Mesendoderm (in vitro differentiated cells): Measurements from ENCODE around the gene NEU4.

Experiments used
- DNase-seq: peaks from one replicate; pipeline ENCODE4 v3.0.0; 2013
- H2AK5ac ChIP-seq: 2 replicates; pipeline ENCODE4 v1.6.1; 2013; ENCODE audit warnings: low read length, inconsistent platforms
- H2BK120ac ChIP-seq: 2 replicates; pipeline ENCODE4 v1.6.1; 2013; ENCODE audit warnings: low read depth, mild to moderate bottlenecking, low read length, moderate library complexity, mixed read lengths
- H2BK15ac ChIP-seq: replicated peaks from 2 replicates; pipeline ENCODE4 v1.6.1; 2013; ENCODE audit warnings: low read depth, mild to moderate bottlenecking, moderate library complexity
- H2BK5ac ChIP-seq: 2 replicates; pipeline ENCODE4 v1.6.1; 2013; ENCODE audit warnings: low read length, inconsistent platforms
- H3K18ac ChIP-seq: 2 replicates; pipeline ENCODE4 v1.6.1; 2013; ENCODE audit warnings: mild to moderate bottlenecking, low read length, mixed read lengths
- H3K23ac ChIP-seq: one replicate; pipeline ENCODE4 v1.6.1; 2013; ENCODE audit warnings: low read length
- H3K27ac ChIP-seq: 2 replicates; pipeline ENCODE4 v1.5.1; 2013; ENCODE audit warnings: low read depth, mild to moderate bottlenecking, inconsistent platforms, low read length, moderate library complexity
- H3K27me3 ChIP-seq: 2 replicates; pipeline ENCODE4 v1.6.1; 2013; ENCODE audit warnings: low read length, control low read depth, mild to moderate bottlenecking, inconsistent platforms; ENCODE audit not compliant: insufficient read depth, poor library complexity
- H3K36me3 ChIP-seq: 2 replicates; pipeline ENCODE4 v1.6.1; 2013; ENCODE audit warnings: low read length, inconsistent platforms; ENCODE audit not compliant: control insufficient read depth, insufficient read depth
- H3K4ac ChIP-seq: one replicate; pipeline ENCODE4 v1.6.1; 2013; ENCODE audit warnings: low read depth, mild to moderate bottlenecking, low read length, moderate library complexity
- H3K4me1 ChIP-seq: 2 replicates; pipeline ENCODE4 v1.6.1; 2013; ENCODE audit warnings: low read depth, low read length, inconsistent platforms; ENCODE audit not compliant: control insufficient read depth
- H3K4me2 ChIP-seq: 2 replicates; pipeline ENCODE4 v1.6.1; 2013; ENCODE audit warnings: low read length
- H3K4me3 ChIP-seq: 2 replicates; pipeline ENCODE4 v1.5.1; 2013; ENCODE audit warnings: mild to moderate bottlenecking, low read length
- H3K56ac ChIP-seq: one replicate; pipeline ENCODE4 v1.6.1; 2013; ENCODE audit warnings: low read length
- H3K79me1 ChIP-seq: 2 replicates; pipeline ENCODE4 v1.6.1; 2013; ENCODE audit warnings: low read length, inconsistent platforms
- H3K79me2 ChIP-seq: 2 replicates; pipeline ENCODE4 v1.6.1; 2013; ENCODE audit warnings: mild to moderate bottlenecking, low read length; ENCODE audit not compliant: control insufficient read depth, insufficient read depth
- H3K9ac ChIP-seq: 2 replicates; pipeline ENCODE4 v1.6.1; 2013; ENCODE audit warnings: low read length, inconsistent platforms
- H4K5ac ChIP-seq: one replicate; pipeline ENCODE4 v1.6.1; 2013; ENCODE audit warnings: low read length
- H4K8ac ChIP-seq: one replicate; pipeline ENCODE4 v1.6.1; 2013; ENCODE audit warnings: low read depth, mild to moderate bottlenecking, control low read depth, low read length, moderate library complexity
- WGBS: extraction: QIAGEN DNeasy Blood & Tissue Kit; methylation state at CpG from one replicate; pipeline ENCODE4 v1.1.7; 2013; ENCODE audit warnings: low lambda C conversion rate, missing lambda C conversion rate; ENCODE audit not compliant: insufficient coverage; ENCODE audit errors: extremely low coverage; 5-methylcytosine and 5-hydroxymethylcytosine counted together

The NEU4 gene

GRCh38 chr2:241855888-241856422 is 47.0 kb downstream of the NEU4 start:
- no peak overlapping the region for H4K8ac ChIP-seq
- H2BK15ac ChIP-seq, result no peak overlapping the region
- no peaks in the 10 kb centered on the region for H3K79me1 ChIP-seq
- H3K36me3 ChIP-seq, result no peaks in the 10 kb centered on the region
- H3K4me2 ChIP-seq, result no peak overlapping the region
- no peak overlapping the region for H2BK5ac ChIP-seq
- H3K56ac ChIP-seq, result no peak overlapping the region
- H4K5ac ChIP-seq, result no peak overlapping the region
- no peak overlapping the region for H3K23ac ChIP-seq
- H3K27me3 ChIP-seq, result no peaks in the 10 kb centered on the region
- H3K9ac ChIP-seq, result no peak overlapping the region
- H3K4me3 ChIP-seq, result no peak overlapping the region
- H2AK5ac ChIP-seq, result no peak overlapping the region
- no peak overlapping the region for H3K18ac ChIP-seq
- H3K4ac ChIP-seq, result no peak overlapping the region
- H3K79me2 ChIP-seq, result no peaks in the 10 kb centered on the region
- no peak for DNase-seq
- no CpG with 5 or more reads among the region's 20 CpGs for WGBS
- no peak overlapping the region for H2BK120ac ChIP-seq
- H3K4me1 ChIP-seq, result peaks cover 2% of the 10 kb centered on the region
- H3K27ac ChIP-seq, result no peak overlapping the region

GRCh38 chr2:241857041-241857541 is 48.1 kb downstream of the NEU4 start:
- H3K79me2 ChIP-seq, result no peaks in the 10 kb centered on the region
- H2BK15ac ChIP-seq, result no peak overlapping the region
- H3K27me3 ChIP-seq, result no peaks in the 10 kb centered on the region
- H3K4ac ChIP-seq, result no peak overlapping the region
- no peak overlapping the region for H2BK5ac ChIP-seq
- no peak overlapping the region for H3K27ac ChIP-seq
- no peak overlapping the region for H3K9ac ChIP-seq
- no peaks in the 10 kb centered on the region for H3K36me3 ChIP-seq
- DNase-seq, result no peak
- no peak overlapping the region for H2BK120ac ChIP-seq
- H4K8ac ChIP-seq, result no peak overlapping the region
- H3K4me3 ChIP-seq, result no peak overlapping the region
- no CpG with 5 or more reads among the region's 28 CpGs for WGBS
- peaks cover 2% of the 10 kb centered on the region for H3K4me1 ChIP-seq
- no peak overlapping the region for H4K5ac ChIP-seq
- no peaks in the 10 kb centered on the region for H3K79me1 ChIP-seq
- no peak overlapping the region for H3K56ac ChIP-seq
- H3K4me2 ChIP-seq, result no peak overlapping the region
- H2AK5ac ChIP-seq, result no peak overlapping the region
- H3K18ac ChIP-seq, result no peak overlapping the region
- H3K23ac ChIP-seq, result no peak overlapping the region

GRCh38 chr2:241857572-241858121 is 48.7 kb downstream of the NEU4 start:
- Histone ChIP-seq H3K4me2 (no peak overlapping the region), H2AK5ac (no peak overlapping the region), H3K4me3 (no peak overlapping the region), H3K9ac (no peak overlapping the region), H3K27me3 (no peaks in the 10 kb centered on the region), H3K23ac (no peak overlapping the region), H3K56ac (no peak overlapping the region), H4K8ac (no peak overlapping the region), H3K4ac (no peak overlapping the region), H4K5ac (no peak overlapping the region), H3K27ac (no peak overlapping the region), H3K79me1 (no peaks in the 10 kb centered on the region), H3K36me3 (no peaks in the 10 kb centered on the region), H2BK15ac (no peak overlapping the region), H2BK5ac (no peak overlapping the region), H3K4me1 (peaks cover 2% of the 10 kb centered on the region), H3K18ac (no peak overlapping the region), H2BK120ac (no peak overlapping the region), H3K79me2 (no peaks in the 10 kb centered on the region)
- WGBS, result no CpG with 5 or more reads among the region's 18 CpGs
- no peak for DNase-seq

GRCh38 chr2:241858206-241859016 is 49.4 kb downstream of the NEU4 start, which contains the start of gene PDCD1:
Gene PDCD1, minus strand, starts transcription at chr2:241858894. Its CDS starts 56 bp downstream, at chr2:241858838.
- peak; percentile 59 for DNase-seq
- Histone ChIP-seq H3K27ac (no peak within 1 kb of the TSS), H3K4me3 (no peak within 1 kb of the TSS)

GRCh38 chr2:241859017-241859435 is 50.0 kb downstream of the NEU4 start:
- Histone ChIP-seq H3K27ac (no peak overlapping the region), H3K18ac (no peak overlapping the region), H3K4me3 (no peak overlapping the region), H3K4me2 (no peak overlapping the region), H3K56ac (peak overlapping the region; percentile 42), H3K23ac (no peak overlapping the region), H3K36me3 (no peaks in the 10 kb centered on the region), H2BK5ac (no peak overlapping the region), H2AK5ac (no peak overlapping the region), H3K4me1 (peaks cover 2% of the 10 kb centered on the region), H3K79me2 (no peaks in the 10 kb centered on the region), H4K5ac (no peak overlapping the region), H3K4ac (no peak overlapping the region), H2BK15ac (no peak overlapping the region), H3K9ac (no peak overlapping the region), H3K79me1 (no peaks in the 10 kb centered on the region), H2BK120ac (no peak overlapping the region), H3K27me3 (no peaks in the 10 kb centered on the region), H4K8ac (no peak overlapping the region)
- DNase-seq, result no peak
- no CpG with 5 or more reads among the region's 9 CpGs for WGBS

More at GRCh38 chr2:241858206-241859016, 49.4 kb downstream of the NEU4 start, which contains the start of gene PDCD1:
- no peak within 1 kb of the TSS for H2AK5ac ChIP-seq
- H2BK120ac ChIP-seq, result no peak within 1 kb of the TSS
- WGBS, result no CpG with 5 or more reads among the region's 28 CpGs
- H2BK5ac ChIP-seq, result no peak within 1 kb of the TSS
- no peaks in the 10 kb centered on the region for H3K27me3 ChIP-seq
- H3K56ac ChIP-seq, result peak within 1 kb of the TSS; percentile 42
- no peak within 1 kb of the TSS for H3K18ac ChIP-seq
- H4K8ac ChIP-seq, result no peak within 1 kb of the TSS
- H3K4me2 ChIP-seq, result no peak within 1 kb of the TSS
- H4K5ac ChIP-seq, result no peak within 1 kb of the TSS
- H3K79me2 ChIP-seq, result no peaks in the 10 kb centered on the region
- no peak within 1 kb of the TSS for H2BK15ac ChIP-seq
- no peak within 1 kb of the TSS for H3K4ac ChIP-seq
- no peaks in the 10 kb centered on the region for H3K36me3 ChIP-seq
- H3K23ac ChIP-seq, result no peak within 1 kb of the TSS
- no peak within 1 kb of the TSS for H3K9ac ChIP-seq
- no peaks in the 10 kb centered on the region for H3K79me1 ChIP-seq
- H3K4me1 ChIP-seq, result peaks cover 2% of the 10 kb centered on the region
